ENCODE data around the gene ZDHHC9. TPM values are rescaled to one million over a fixed set of nuclear protein-coding genes. Genes with fewer than 3 reads are reported as not detected.

ZDHHC9 gene
- total and polyA plus RNA-seq, 2 donors (not counting 1 experiment from before 2014, with no cell fraction given) = 1.3 to 6.1 TPM

DNA sequence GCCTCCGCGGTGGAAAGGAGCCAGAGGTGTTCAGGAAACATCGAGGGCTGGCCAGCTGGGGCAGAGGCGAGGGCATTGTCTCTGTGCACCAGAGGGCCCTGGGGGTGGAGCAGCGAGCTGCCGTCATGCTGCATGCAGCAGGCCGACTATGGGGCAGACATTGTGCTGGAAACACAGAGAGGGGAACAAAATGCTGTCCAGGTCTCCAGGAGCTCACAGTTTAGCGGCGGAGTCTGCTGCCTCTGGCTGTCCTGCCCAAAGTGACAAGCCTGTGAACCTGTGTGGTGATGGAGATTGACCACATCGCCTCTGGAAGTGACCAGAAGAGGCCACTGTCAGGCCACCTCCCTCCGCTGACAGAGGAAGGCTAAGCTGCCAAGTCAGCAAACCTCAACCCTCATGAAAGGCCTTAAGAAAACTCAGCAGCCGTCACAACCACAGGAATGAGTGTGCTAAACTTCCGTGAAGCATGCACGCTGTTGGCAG is 84.1 kb downstream of the ZDHHC9 start:
- no peak for TF ChIP-seq EZH2 (IDR thresholded peaks at IDR 0.05; ENCODE audit: borderline replicate concordance, insufficient read depth, low read depth, low read length, poor library complexity, severe bottlenecking)
- TF ChIP-seq, protein P1, sequence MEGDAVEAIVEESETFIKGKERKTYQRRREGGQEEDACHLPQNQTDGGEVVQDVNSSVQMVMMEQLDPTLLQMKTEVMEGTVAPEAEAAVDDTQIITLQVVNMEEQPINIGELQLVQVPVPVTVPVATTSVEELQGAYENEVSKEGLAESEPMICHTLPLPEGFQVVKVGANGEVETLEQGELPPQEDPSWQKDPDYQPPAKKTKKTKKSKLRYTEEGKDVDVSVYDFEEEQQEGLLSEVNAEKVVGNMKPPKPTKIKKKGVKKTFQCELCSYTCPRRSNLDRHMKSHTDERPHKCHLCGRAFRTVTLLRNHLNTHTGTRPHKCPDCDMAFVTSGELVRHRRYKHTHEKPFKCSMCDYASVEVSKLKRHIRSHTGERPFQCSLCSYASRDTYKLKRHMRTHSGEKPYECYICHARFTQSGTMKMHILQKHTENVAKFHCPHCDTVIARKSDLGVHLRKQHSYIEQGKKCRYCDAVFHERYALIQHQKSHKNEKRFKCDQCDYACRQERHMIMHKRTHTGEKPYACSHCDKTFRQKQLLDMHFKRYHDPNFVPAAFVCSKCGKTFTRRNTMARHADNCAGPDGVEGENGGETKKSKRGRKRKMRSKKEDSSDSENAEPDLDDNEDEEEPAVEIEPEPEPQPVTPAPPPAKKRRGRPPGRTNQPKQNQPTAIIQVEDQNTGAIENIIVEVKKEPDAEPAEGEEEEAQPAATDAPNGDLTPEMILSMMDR (IDR thresholded peaks at IDR 0.05) = no peak
- no peaks in the 10 kb centered on the region for H3K27me3 ChIP-seq (replicated peaks in 1 of 4; ENCODE audit: control extremely low read depth in 1 of 4, control insufficient read depth in 3 of 4, insufficient read depth in 4 of 4, low read length in 3 of 4)
- no peaks in the 10 kb centered on the region for H4K20me1 ChIP-seq (ENCODE audit: control insufficient read depth, insufficient read depth, low read length, poor library complexity, severe bottlenecking)
- no peaks in the 10 kb centered on the region for H3K9me3 ChIP-seq (ENCODE audit: control extremely low read depth in 1 of 3, control insufficient read depth in 2 of 3, insufficient read depth in 1 of 3, low read length in 2 of 3)
- H3K4me2 ChIP-seq (replicated peaks; ENCODE audit: low read depth, low read length, poor library complexity, severe bottlenecking) = peak overlapping the region; percentile 21
- intact Hi-C loops (cut with micrococcal nuclease) = loop anchor here (2.0 kb wide), 2 partner anchors 13 to 21 kb away; no protein-coding TSS in a partner anchor
- POLR2A ChIA-PET = interaction anchor here (0.7 to 3.6 kb wide), 6 partner anchors 9 to 26 kb away, joined by 3 to 22 read pairs (median 7); partner anchors contain the start of gene SASH3
- peaks cover 48% of the 10 kb centered on the region for H3K4me1 Mint-ChIP-seq
- no peaks in the 10 kb centered on the region for H3K9me3 Mint-ChIP-seq (ENCODE audit: insufficient read depth)
- no peaks in the 10 kb centered on the region for H3K36me3 ChIP-seq (replicated peaks in 1 of 2; ENCODE audit: control extremely low read depth in 1 of 2, control insufficient read depth in 1 of 2, extremely low read depth in 1 of 2, insufficient read depth in 2 of 2, low read length in 1 of 2)
- H3K4me3 Mint-ChIP-seq = peak overlapping the region; percentile 23
- H3K27ac ChIP-seq (ENCODE audit: low read length in 2 of 2) = peak overlapping the region; percentile 11 to 55
- ATAC-seq (ENCODE audit: low read depth) (peak; percentile 34), DNase-seq (peak; percentile 39)
- H3K27ac Mint-ChIP-seq = peak overlapping the region; percentile 92
- no peaks in the 10 kb centered on the region for H3K79me2 ChIP-seq (ENCODE audit: control insufficient read depth, insufficient read depth, low read length)
- 18% methylated on average over 11 of the region's 14 CpGs for WGBS (ENCODE audit: insufficient coverage)
- no peak overlapping the region for H3K4me3 ChIP-seq (ENCODE audit: control extremely low read depth in 1 of 5, extremely low read depth in 1 of 5, insufficient read depth in 1 of 5, low read depth in 2 of 5, low read length in 4 of 5)
- H3K4me1 ChIP-seq (ENCODE audit: control insufficient read depth in 2 of 2, insufficient read depth in 2 of 2, low read length in 2 of 2) = peaks cover 47 to 57% of the 10 kb centered on the region in 2 donors
- H2AFZ ChIP-seq (ENCODE audit: insufficient read depth, low read depth, low read length, poor library complexity, severe bottlenecking) = peak overlapping the region; percentile 5
- no peak overlapping the region for H3K9ac ChIP-seq (ENCODE audit: low read length)
- CTCF ChIA-PET = interaction anchor here (0.7 to 2.9 kb wide), 7 partner anchors 13 to 64 kb away, joined by 3 to 16 read pairs (median 5); partner anchors contain the start of gene SASH3
- H3K27me3 Mint-ChIP-seq = no peaks in the 10 kb centered on the region
